Activated CD4-positive, alpha-beta T cell treated with anti-CD3 and anti-CD28 coated beads, Interleukin-2, amount 50 U/mL, for 48 hours (primary cell): ENCODE data around the gene ADAM19.
"Not testable (repeated sequence)": the region's sequence is repeated elsewhere in the genome, so short reads cannot be mapped to it uniquely, and the experiment has no call there.

ENCODE experiments used
- DNase-seq, 2 experiments: peaks; one replicate each; pipeline ENCODE4 v3.0.0-alpha.2; 2020

The ADAM19 gene

DNA sequence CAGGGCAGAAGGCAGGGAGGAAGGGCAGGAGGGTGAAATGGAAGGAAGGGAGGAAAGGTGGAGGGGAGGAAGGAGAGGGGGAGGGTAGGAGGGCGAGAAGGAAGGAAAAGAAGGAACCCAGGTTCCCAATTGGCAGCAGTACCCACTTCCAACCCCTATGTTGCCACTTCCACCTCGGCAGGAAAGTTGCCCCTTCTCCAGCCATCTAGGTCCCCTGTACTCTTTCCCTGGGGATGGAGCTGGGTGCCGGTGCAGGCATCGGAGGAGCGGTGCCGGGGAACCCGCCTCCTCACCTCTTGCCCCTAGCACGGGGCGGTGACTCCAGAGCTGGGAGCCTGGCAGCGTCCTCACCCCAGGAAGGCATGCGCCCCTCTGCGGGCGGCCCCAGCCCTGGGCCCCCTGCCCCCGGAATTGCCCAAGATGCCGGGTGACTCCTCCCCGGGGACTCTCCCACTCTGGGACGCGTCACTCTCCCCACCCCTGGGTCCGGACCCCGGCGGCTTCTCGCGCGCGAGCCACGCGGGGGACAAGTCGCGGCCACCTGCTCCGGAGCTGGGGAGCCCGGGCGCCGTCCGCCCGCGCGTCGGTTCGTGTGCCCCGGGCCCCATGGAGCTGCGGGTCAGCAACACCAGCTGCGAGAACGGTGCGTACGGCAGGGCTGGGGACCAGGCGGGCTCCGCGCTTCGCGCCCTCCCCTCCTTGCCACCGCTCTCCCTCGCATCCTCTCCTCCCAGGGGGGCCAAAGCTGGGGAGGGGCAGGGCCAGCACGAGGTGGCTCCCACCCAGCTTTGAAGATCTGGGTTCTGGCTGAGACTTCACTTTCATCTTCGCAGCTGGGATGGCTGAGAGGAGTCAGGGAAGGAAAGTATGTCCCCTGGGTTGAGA, 115.6 kb downstream of the ADAM19 start, which contains the start of gene NIPAL4:
TSS of gene NIPAL4 (plus strand) at position 499 of the 885 bp plus-strand sequence. CDS start at position 607, 108 bp downstream.
- DNase-seq: peak; percentile 45 to 50

DNA sequence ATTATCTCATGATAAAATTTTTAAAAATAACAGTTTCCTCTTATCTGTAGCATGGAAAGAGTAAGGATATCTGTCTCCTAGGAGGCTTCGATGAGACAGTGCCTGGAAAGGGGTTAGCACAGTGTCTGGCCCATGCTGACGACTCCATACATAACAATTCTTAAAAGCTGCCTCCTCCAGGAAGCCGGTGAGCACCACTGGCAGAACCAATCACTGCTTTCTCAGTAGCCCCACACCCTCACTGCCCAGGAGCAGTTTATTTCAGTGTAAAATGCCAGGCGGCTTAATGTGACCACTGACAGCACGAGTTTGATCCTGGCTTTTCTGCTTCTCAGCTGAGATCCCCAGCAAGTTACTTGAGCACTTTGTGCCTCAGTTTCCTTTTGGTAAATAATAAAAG, 116.7 kb downstream of the ADAM19 start:
- no peak for DNase-seq

DNA sequence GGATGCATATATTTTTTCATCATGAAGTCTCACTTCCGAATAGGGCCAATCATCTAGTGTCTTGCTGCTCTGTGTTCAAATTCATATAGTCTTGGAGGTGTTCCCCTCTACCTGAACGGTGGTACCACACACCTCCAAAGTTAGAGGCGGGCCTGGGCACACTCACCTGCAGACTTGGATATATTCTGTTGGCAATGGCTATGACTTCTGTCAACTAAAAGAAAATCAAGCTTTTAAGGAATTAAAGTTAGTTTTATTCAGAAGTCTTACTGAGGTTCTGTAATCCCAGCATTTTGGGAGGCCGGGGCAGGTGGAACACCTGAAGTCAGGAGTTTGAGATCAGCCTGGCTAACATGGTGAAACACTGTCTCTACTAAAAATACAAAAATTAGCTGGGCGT, 118.2 kb downstream of the ADAM19 start:
- DNase-seq: no peak

DNA sequence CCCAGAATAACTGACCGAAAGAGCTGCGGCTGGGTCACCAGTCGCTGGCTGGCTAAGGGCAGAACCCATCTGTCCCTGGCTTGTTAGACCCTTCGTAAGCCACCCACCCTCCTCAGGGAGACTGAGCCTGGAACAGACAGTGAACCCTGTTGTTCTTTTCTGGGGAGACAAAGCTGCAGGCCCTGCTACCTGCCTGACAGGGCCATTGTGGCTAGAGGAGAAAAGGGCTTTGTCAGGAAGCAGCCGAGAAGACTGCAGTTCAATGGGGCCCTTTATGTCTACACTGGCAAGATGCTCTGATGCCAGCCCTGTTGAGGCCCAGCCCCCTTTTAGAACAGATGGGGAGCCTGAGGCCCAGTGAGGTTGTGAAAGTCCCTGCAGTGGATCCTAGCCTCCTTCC, 119.3 kb downstream of the ADAM19 start:
- DNase-seq: no peak

DNA sequence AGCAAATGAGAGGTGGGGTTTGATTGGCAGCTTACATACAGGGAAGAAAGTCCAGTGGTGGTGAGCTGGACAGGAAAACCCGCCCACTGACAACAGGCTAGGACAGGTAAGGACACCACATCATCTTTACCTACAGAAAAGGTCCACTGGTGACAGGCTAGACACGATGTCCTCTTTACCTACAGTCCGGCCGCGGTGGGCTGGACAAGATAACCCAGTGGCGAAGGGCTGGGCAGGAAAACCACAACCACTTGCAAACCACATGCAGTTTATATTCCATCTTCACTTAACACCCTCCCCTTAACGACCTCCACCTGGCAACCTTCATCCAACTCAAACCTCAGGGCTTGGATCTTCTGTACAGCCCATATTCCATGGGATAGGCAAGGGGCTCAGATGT, 120.5 kb downstream of the ADAM19 start:
- DNase-seq: no peak

DNA sequence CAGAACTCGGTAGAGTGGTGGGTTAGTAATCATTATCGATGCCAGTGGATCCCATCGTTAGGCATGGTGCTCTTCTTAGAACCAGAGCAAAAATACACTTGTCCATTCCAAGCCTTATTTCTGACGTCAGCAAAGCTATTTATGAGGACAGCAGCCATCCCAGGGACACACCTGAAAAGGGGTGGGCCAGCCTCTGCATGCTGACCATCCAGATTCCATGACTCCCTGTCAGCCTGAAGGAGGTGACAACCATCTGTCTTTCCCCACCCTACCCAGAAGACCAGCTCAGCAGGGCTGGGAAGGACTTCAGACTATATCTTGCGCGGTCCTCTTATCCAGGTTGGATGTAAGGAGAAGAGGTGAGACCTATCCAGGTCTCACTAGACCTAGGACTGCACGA, 121.3 kb downstream of the ADAM19 start:
- no peak for DNase-seq

DNA sequence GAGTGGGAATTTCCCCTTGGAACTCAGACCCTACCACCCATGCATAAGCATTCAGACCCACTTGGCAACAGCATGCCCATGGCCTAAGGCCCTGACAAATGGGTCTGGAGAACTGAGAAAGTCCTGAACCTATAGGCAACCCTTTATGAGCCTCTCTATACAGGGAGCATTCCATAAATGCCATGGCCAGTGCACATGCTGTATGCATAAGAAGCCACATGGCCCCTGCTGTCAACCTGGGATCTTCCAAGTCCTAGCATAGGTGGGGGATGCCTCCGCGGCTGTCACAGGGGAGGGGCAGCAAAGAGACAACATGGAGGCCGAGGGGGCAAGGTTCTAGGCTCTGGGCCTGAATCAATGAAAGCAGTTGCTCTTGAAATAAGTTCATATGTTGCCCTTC, 123.8 kb downstream of the ADAM19 start:
- DNase-seq: no peak

DNA sequence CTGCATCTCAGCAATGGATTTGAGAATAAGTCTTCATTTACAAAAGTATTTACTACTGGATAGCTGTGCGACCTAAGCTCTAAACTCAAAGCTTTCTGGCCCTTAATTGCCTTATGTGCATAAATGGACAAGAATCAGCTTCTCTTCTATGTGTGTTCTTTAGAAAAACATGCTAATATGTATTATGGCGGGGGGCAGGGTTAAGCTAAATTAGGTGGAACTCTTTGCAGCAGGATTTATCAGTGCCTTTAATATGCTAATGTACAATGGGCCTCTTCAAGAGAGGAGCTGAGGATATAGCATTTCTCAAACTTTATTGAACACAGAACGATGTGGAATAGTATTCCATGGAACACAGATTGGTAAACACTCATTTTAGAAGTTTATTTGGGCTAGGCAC, 125.6 kb downstream of the ADAM19 start:
- DNase-seq: no peak

DNA sequence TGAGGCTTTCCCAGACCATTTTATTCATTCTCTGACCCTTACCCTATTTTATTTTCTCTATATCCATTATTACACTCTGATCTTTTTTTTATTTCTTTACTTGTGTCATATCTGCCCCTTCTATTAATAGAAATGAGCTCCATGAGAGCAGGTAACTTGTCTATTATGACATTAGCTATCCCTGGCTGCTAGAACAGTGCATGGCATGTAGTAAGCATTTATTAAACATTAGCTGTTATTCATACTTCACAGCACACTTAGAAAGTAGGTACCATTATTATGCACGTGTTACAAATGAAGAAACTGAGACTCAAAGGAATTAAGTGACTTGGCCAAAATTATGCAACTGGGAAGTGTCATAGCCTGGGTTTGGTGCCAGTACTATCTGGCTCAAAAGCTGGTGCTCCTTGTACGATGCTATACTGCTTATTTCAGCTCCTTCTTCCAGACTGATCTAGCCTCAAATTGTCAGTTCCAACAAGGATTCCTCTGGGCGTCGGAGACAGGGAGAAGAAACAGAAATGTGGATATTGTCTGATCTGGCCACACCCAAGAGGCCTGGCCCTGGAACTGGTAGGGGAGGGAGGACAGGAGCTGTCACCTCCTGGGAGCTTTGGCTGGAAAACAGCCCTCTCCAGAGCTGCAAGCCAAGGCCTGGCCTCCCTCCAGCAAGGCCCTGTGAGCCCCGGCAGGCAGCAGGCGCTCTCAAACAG, 126.4 kb downstream of the ADAM19 start:
- DNase-seq: no peak

DNA sequence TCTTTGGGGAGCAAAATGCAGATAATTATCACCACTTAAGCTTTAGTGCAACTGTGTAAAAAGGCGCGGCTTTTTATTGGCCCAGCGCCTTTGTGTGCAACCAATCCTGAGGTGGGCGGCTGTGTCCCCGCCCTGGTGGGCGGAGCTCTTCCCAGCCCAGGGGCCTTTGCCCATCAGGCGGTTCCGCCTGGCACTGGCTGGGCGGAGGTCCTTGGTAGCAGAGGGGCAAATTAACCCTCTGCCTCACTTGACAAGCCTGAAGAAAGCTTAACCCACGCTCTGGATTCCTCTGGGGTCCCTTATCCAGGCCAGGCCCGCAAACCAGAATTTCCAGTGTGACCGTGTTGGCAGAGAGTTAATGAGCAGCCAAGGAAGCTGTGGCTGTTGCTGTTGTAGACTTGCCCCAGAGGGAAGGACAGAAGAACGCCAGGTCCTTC, 128.4 kb downstream of the ADAM19 start:
- DNase-seq: no peak

DNA sequence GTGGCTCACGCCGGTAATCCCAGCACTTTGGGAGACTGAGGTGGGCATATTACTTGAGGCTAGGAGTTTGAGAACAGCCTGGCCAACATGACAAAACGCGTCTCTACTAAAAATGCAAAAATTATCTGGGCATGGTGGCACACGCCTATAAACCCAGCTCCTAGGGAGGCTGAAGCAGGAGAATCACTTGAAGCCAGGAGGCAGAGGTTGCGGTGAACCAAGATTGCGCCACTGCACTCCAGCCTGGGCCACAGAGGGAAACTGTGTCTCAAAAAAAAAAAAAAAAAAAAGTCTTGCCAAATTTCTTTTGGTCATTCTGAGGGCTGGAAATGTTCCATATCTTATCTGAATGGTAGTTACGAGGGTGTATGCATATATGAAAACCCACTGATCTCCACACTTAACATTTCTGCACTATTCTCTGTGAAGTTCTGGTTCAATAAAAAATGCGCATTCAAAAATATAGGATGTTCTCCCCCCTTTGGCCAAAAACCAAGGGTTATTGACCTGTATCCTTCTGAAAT, 129.1 kb downstream of the ADAM19 start:
- DNase-seq: no peak

DNA sequence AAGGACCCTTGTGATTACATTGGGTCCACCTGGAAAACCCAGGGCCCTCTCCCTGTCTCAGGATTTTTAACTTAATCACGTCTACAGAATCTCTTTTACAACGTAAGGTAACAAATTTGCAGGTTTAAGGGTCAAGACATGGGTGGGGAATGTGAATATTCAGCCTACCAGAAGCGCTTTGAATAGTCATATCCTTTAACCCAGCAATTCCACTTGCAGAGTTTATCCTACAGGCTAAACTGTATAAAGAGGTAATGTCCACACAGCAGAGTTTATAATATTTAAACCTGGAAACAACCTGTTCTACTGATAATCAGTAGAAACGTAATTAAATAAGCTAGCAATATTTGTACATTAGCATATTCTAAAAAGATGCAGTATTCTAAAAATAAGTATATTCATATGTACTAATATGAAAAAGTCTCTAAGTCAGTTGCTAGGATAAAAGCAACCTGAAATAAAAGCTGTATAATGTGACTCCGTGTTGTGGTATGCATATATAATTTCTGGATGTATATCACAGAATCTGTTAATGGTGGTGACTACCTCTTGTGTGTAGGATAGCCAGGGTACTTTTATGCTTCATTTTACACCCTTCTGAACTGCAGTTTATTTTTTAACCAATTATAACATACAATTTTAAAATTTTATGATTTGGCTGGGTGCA, 129.7 kb downstream of the ADAM19 start:
- DNase-seq: no peak

DNA sequence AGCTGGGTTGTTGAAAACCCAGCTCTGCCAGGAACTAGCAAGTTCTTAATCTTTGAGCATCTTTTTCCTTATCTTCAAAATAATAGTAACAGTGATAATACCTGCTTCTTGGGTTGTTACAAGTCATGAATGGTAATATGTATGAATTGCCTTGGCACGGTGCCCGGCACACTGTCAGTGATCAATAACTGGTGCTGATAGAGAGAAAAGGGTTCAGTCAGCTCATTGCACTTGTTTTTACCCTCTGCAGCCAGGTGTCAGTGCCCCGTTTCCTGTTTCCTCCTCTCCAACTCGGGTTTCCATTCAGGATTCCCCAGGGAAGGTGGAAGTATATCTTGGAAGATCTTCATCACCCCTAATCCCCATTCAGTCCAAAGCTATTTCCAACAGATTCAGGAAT, 131.4 kb downstream of the ADAM19 start:
- DNase-seq: no peak

DNA sequence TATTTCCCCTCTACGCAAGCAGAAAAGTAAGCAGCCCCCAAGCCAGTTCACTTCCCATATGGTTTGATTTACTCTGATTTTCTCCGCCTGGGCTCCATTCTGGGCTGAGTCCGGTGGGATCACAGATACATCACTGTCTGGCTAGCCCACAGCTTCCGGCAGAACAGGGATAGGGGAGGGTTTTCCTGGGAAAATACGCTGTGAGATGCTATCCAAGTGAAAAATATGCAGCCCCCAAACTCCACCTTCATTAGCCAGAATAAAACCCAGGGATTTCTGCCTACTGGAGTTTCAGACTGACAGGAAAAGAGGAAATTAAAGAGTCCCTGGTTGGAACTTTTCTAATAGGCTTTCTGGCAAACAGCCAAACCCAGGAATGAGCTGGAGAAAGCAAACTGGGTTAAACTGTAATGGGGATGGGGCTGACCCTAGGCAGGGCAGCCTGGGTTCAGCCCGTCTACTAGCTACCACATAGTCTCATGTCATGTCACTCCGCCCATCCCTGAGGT, 132.5 kb downstream of the ADAM19 start:
- DNase-seq: no peak

DNA sequence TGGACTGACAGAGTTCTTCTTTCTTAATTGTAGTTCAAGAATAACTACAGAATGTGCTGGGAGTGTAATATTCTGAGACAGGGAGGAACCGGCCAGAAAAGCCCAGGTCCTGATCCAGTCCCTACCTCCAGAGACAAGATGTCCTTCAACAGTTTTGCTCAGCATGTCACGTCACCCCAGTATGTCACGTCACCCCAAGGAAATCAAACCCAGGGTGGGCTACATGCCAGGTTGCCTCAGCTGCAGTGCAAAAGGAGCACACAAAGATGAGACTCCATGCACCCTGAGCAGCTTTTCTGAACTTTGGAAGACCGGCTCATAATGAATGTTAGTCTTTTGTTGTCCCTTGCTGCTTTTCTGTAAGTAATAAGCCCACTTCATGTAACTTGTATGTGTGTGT, 141.5 kb downstream of the ADAM19 start:
- no peak for DNase-seq

DNA sequence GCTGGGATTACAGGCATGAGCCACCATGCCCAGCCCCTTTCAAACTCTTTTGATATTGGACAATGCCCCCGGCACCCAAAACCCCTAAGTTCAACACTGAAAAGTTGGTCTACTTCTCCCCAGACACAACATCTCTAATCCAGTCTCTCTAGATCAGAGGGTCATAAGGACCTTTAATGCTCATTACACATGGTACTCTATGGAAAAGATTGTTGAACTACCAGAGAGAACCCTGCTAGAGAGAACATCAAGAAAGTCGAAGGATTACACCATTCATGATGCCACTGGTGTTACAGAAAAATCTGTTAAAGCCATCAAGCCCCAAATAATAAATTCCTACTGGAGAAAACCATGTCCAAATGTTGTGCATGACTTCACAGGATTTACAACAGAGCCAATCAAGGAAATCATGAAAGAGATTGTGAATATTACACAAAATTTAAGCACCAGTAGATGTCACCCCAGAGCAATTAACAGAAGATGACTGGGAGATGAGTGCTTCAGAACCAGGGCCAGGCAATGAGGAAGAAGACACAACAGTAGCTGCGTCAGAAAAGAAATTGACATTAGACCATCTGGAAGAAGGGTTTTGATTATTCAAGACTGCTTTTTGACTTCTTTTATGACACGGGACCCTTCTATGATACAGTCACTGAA, 143.9 kb downstream of the ADAM19 start:
- DNase-seq: no peak

DNA sequence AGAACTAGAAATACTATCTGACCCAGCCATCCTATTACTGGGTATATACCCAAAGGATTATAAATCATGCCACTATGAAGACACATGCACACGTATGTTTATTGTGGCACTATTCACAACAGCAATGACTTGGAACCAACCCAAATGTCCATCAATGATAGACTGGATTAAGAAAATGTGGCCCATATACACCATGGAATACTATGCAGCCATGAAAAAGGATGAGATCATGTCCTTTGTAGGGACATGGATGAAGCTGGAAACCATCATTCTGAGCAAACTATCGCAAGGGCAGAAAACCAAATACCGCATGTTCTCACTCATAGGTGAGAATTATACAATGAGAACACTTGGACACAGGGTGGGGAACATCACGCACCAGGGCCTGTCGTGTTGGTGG, 145.7 kb downstream of the ADAM19 start:
- DNase-seq: not testable (repeated sequence)
